Small intestine (tissue), 7 donors: ENCODE data around the gene BABAM1. TPM values are rescaled to one million over a fixed set of nuclear protein-coding genes. Genes with fewer than 3 reads are reported as not detected.

ENCODE experiments used
- DNase-seq, 2 donors: peaks; one replicate each; pipeline versions ENCODE4 v3.0.0 to v3.0.0-alpha.2; 2013
- FAIRE-seq: peaks from 2 replicates; lab custom pipeline; 2012; peaks lifted over from hg19 to GRCh38; lab: Jason Lieb, UNC
- H3K27ac ChIP-seq, 3 donors: one replicate each; pipeline ENCODE4 v1.5.1; 2013; ENCODE audit warnings: low read length in 2 of 3, mild to moderate bottlenecking in 2 of 3, control low read depth in 1 of 3, inconsistent platforms in 1 of 3, low read depth in 1 of 3, moderate library complexity in 1 of 3
- H3K27me3 ChIP-seq, 3 donors: one replicate each; pipeline ENCODE4 v1.6.1; 2013; ENCODE audit warnings: low read length in 3 of 3, inconsistent platforms in 1 of 3; ENCODE audit not compliant: control insufficient read depth in 3 of 3, insufficient read depth in 3 of 3
- H3K36me3 ChIP-seq, 3 donors: one replicate each; pipeline ENCODE4 v1.6.1; 2013; ENCODE audit warnings: low read length in 3 of 3, inconsistent platforms in 1 of 3, low read depth in 1 of 3, mild to moderate bottlenecking in 1 of 3, moderate library complexity in 1 of 3; ENCODE audit not compliant: control insufficient read depth in 3 of 3, insufficient read depth in 2 of 3
- H3K4me1 ChIP-seq, 3 donors: one replicate each; pipeline ENCODE4 v1.6.1; 2013; ENCODE audit warnings: low read length in 2 of 3, inconsistent platforms in 1 of 3, low read depth in 1 of 3, mild to moderate bottlenecking in 1 of 3, moderate library complexity in 1 of 3; ENCODE audit not compliant: control insufficient read depth in 3 of 3, insufficient read depth in 2 of 3
- H3K4me3 ChIP-seq, 3 donors: one replicate each; pipeline ENCODE4 v1.5.1; 2013; ENCODE audit warnings: low read length in 3 of 3, control low read depth in 1 of 3, inconsistent platforms in 1 of 3, low read depth in 1 of 3, mild to moderate bottlenecking in 1 of 3, moderate library complexity in 1 of 3
- H3K9me3 ChIP-seq, 2 donors: one replicate each; pipeline ENCODE4 v1.6.1; 2013; ENCODE audit warnings: low read depth in 1 of 2, low read length in 1 of 2; ENCODE audit not compliant: control insufficient read depth in 2 of 2, insufficient read depth in 1 of 2
- WGBS, 3 donors: extraction: QIAGEN DNeasy Blood & Tissue Kit; methylation state at CpG; one replicate each; pipeline ENCODE4 v1.1.7; 2013; 5-methylcytosine and 5-hydroxymethylcytosine counted together
- polyA plus RNA-seq, 4 donors: library from polyadenylated mRNA; stranded (reverse) in 3 of 4; unstranded in 1 of 4; fragments of 200-250 nt in 3 of 4; fragments of 120-200 nt in 1 of 4; gene quantifications; one replicate each; pipeline versions ENCODE4 v1.2.1 to v1.2.3, GENCODE V29; 2013
- donor health status: healthy with polysubstance abuse.
- donor health status: control.
- donor health status: control.
- donor health status: Bipolar disorder and iron deficiency.
- donor health status: healthy.

The BABAM1 gene
- polyA plus RNA-seq, 4 donors, result 68.9 to 82.7 (median 75.3) TPM

GRCh38 chr19:17314007-17314593 is 46.9 kb downstream of the BABAM1 start:
- no peak for FAIRE-seq
- 91 to 94% (median 94%) methylated on average over 19 of the region's 19 CpGs for WGBS, 3 donors

DNA sequence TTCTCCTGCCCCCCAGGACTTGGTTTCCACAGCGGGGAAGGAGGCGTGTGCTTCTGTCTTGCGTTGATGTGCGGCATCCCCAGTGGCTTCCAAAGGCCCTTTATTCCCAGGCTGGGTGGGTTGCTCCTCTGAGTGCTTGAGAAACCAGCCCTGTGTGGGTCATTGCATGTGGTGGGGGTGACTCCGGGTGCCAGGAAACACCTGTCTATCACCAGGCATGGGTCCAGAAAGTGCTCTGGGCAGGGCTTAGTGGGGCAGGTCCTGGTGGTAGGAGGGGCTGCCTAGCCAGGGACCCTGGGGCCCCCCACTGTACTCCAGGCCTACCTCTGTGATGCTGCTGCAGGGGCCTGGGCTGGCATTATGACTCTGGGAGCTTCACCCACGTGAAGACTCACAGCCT is 51.7 kb downstream of the BABAM1 start:
- 78 to 80% (median 78%) methylated on average over 6 of the region's 6 CpGs for WGBS, 3 donors
- FAIRE-seq, result no peak
- H3K36me3 ChIP-seq, result peaks cover 12 to 78% (median 12%) of the 10 kb centered on the region in 3 donors

More at GRCh38 chr19:17314007-17314593, 46.9 kb downstream of the BABAM1 start:
- Histone ChIP-seq H3K9me3 (no peaks in the 10 kb centered on the region), H3K4me3 (no peak overlapping the region), H3K4me1 (peaks cover 0 to 5% (median 2%) of the 10 kb centered on the region in 3 donors), H3K27me3 (no peaks in the 10 kb centered on the region), H3K36me3 (peaks cover 4 to 69% (median 5%) of the 10 kb centered on the region in 3 donors), H3K27ac (no peak overlapping the region)
- no peak for DNase-seq

GRCh38 chr19:17319473-17320238 is 52.4 kb downstream of the BABAM1 start:
- no peak overlapping the region for H3K4me3 ChIP-seq
- FAIRE-seq, result no peak
- no peak overlapping the region for H3K27ac ChIP-seq
- H3K4me1 ChIP-seq, result no peaks in the 10 kb centered on the region
- WGBS, 3 donors, result 93 to 96% (median 95%) methylated on average over 37 to 40 of the region's 40 CpGs
- H3K9me3 ChIP-seq, result no peaks in the 10 kb centered on the region
- no peak for DNase-seq
- H3K36me3 ChIP-seq, result peaks cover 9 to 73% (median 11%) of the 10 kb centered on the region in 3 donors
- H3K27me3 ChIP-seq, result no peaks in the 10 kb centered on the region

More for the DNA sequence above, 51.7 kb downstream of the BABAM1 start:
- Histone ChIP-seq H3K4me1 (no peaks in the 10 kb centered on the region), H3K27ac (no peak overlapping the region), H3K9me3 (no peaks in the 10 kb centered on the region), H3K27me3 (no peaks in the 10 kb centered on the region), H3K4me3 (no peak overlapping the region)
- no peak for DNase-seq

DNA sequence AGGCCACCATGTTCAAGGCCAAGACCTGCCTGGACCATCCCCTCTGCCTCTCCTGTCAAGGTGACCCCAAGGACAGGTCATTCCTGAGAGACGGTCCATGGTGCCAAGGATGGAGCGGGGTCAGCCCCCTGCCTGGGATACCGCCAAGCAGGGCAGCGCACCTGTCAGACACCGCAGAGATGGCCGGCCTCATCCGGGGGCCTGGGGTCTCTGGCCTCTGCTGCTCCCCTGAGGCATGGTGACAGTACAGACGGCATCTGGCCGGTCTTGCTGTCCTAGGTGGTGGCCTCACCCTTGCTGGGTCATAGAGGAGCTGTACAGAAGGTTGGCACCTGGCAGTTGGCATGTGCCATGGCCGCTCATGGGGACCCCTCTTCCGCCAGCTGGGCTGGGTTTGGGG is 53.2 kb downstream of the BABAM1 start:
- H3K36me3 ChIP-seq, result peaks cover 7 to 72% (median 10%) of the 10 kb centered on the region in 3 donors
- H3K9me3 ChIP-seq, result no peaks in the 10 kb centered on the region
- FAIRE-seq (no peak), DNase-seq (no peak)
- WGBS, 3 donors, result 82 to 91% (median 90%) methylated on average over 11 of the region's 11 CpGs
- H3K4me1 ChIP-seq, result no peaks in the 10 kb centered on the region
- no peak overlapping the region for H3K27ac ChIP-seq
- no peaks in the 10 kb centered on the region for H3K27me3 ChIP-seq
- H3K4me3 ChIP-seq, result no peak overlapping the region

- no peak for DNase-seq
- Histone ChIP-seq H3K27me3 (no peaks in the 10 kb centered on the region), H3K36me3 (peaks cover 7 to 64% (median 10%) of the 10 kb centered on the region in 3 donors), H3K4me1 (no peaks in the 10 kb centered on the region), H3K4me3 (no peak overlapping the region), H3K9me3 (no peaks in the 10 kb centered on the region), H3K27ac (no peak overlapping the region)
- WGBS, 3 donors, result 86 to 93% (median 89%) methylated on average over 15 to 19 of the region's 19 CpGs
- FAIRE-seq, result no peak
Observed at GRCh38 chr19:17321655-17322489, 54.6 kb downstream of the BABAM1 start.

DNA sequence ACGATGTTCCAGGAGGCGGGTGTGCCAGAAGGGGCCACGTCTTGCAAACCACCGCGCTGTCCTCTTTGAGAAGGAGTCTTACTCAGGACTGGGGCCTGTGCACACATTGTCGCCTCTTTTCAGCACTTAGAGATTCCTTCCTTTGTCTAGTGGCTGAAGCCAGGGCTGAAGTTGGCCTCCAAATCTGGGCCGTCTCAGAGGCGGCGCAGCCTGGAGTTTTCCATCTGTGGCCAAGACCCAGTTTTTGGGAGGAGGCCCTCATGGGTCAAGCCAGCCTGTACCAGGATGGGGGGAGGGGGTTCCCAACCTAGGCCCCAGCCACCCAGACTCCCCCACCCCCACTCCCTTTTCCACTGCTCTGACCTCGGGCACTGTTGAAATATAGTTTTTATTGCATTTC is 55.6 kb downstream of the BABAM1 start:
- WGBS, 3 donors, result 74 to 86% (median 77%) methylated on average over 10 of the region's 10 CpGs
- Histone ChIP-seq H3K27me3 (no peaks in the 10 kb centered on the region), H3K4me1 (peaks cover 0 to 5% (median 0%) of the 10 kb centered on the region in 3 donors), H3K27ac (no peak overlapping the region), H3K4me3 (no peak overlapping the region), H3K9me3 (no peaks in the 10 kb centered on the region), H3K36me3 (peaks cover 7 to 61% (median 10%) of the 10 kb centered on the region in 3 donors)
- FAIRE-seq (no peak), DNase-seq (no peak)

- Histone ChIP-seq H3K27me3 (no peaks in the 10 kb centered on the region), H3K9me3 (no peaks in the 10 kb centered on the region), H3K36me3 (peaks cover 7 to 57% (median 10%) of the 10 kb centered on the region in 3 donors), H3K27ac (no peak overlapping the region), H3K4me1 (peaks cover 0 to 10% (median 0%) of the 10 kb centered on the region in 3 donors), H3K4me3 (no peak overlapping the region)
- DNase-seq, result no peak
- FAIRE-seq, result no peak
- 39 to 59% (median 40%) methylated on average over 20 to 56 of the region's 56 CpGs for WGBS, 3 donors
Observed at GRCh38 chr19:17323300-17323963, 56.2 kb downstream of the BABAM1 start.

GRCh38 chr19:17323964-17324332 is 56.7 kb downstream of the BABAM1 start:
- Histone ChIP-seq H3K27ac (no peak overlapping the region), H3K27me3 (no peaks in the 10 kb centered on the region), H3K9me3 (no peaks in the 10 kb centered on the region), H3K36me3 (peaks cover 7 to 53% (median 10%) of the 10 kb centered on the region in 3 donors), H3K4me3 (no peak overlapping the region), H3K4me1 (peaks cover 0 to 10% (median 3%) of the 10 kb centered on the region in 3 donors)
- no peak for DNase-seq
- 19 to 40% (median 26%) methylated on average over 4 to 7 of the region's 7 CpGs for WGBS, 3 donors
- FAIRE-seq, result no peak
